ENCODE measurements around the gene TMED7.

The TMED7 gene

DNA sequence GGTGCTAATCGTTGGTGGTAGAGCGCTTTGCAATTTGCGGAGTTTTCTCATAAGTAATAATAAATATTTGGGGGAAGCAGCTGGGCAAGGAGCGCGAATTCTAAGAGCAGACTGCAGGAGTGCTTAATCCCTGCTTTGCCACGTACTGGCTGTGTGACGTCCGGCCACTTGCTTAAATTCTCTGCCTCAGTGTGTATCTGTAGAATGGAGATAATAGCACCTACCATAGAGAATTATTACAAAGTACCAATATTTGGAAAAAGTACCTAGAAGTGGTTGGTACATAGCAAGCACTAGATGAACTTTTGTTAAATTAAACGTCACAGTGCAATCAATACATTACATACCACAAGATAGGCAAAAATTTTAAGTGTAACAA is 598 bp upstream of the TMED7 start:
- DNase-seq = no peak

DNA sequence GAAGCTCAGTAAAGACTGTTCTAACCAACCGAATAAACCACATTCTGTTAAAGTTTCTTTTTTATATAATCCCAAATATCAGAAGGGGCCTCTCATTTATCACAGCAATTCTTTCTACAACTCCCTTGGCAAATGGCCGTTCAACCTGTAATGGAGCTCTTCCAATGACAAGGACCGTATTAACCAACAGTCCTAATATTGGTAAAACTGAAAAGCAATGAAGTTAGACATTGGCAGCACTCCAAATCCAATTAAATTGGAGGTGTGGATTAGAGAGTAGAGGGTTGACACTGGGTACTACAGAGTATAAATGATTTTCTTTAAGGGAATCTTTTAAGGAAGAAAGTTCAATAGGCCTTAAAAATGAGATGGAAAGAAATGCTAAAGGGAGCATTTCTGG is 842 bp downstream of the TMED7 start:
- DNase-seq = no peak

- DNase-seq = no peak
Observed at GRCh38 chr5:115623658-115624057, 2.2 kb downstream of the TMED7 start.

- DNase-seq = no peak
Observed at GRCh38 chr5:115621365-115621900, 4.4 kb downstream of the TMED7 start.

- DNase-seq = no peak
Observed at GRCh38 chr5:115616892-115617291, 8.9 kb downstream of the TMED7 start.

DNA sequence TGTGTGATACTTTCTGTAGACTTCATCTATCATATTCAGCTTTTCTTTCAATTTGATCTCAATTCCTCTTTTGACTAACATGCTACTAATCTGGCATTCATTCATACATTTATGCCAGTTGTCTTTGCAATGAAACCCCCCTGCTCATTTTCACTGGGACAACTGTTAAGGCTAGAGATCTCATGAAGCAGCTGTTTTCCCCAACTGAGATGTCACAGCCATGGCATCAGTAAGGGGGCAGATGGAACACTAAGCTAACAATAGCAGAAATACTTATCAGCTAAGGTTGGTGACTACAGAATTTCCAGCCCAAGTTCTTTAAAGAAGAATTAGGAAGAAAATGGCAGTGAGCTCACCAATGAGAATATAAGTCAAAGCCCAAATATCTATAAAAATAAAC is 9.4 kb downstream of the TMED7 start:
- DNase-seq = no peak

GRCh38 chr5:115611873-115612272 is 14.0 kb downstream of the TMED7 start:
- no peak for DNase-seq

DNA sequence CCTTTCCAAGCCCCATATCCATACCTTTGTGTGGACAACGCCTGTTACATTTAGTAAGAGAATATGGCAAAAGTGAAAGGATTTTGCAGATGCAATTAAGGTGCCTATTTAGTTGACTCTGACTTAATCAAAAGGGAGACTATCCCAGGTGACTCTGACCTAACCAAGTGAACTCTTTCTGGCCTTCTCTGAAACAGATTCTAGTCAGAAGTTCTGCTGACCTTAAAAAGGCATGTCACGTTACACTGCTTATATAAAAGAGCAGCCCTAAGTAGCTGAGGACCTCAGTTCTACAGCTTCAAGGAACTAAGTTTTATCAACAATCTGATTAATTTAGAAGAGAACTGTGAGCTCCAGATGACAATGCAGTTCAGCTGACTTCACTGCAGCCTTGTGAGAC is 17.9 kb downstream of the TMED7 start:
- no peak for DNase-seq

- DNase-seq = no peak
Observed at GRCh38 chr5:115605436-115605835, 20.4 kb downstream of the TMED7 start.

GRCh38 chr5:115602591-115603125 is 23.2 kb downstream of the TMED7 start:
- DNase-seq = no peak

DNA sequence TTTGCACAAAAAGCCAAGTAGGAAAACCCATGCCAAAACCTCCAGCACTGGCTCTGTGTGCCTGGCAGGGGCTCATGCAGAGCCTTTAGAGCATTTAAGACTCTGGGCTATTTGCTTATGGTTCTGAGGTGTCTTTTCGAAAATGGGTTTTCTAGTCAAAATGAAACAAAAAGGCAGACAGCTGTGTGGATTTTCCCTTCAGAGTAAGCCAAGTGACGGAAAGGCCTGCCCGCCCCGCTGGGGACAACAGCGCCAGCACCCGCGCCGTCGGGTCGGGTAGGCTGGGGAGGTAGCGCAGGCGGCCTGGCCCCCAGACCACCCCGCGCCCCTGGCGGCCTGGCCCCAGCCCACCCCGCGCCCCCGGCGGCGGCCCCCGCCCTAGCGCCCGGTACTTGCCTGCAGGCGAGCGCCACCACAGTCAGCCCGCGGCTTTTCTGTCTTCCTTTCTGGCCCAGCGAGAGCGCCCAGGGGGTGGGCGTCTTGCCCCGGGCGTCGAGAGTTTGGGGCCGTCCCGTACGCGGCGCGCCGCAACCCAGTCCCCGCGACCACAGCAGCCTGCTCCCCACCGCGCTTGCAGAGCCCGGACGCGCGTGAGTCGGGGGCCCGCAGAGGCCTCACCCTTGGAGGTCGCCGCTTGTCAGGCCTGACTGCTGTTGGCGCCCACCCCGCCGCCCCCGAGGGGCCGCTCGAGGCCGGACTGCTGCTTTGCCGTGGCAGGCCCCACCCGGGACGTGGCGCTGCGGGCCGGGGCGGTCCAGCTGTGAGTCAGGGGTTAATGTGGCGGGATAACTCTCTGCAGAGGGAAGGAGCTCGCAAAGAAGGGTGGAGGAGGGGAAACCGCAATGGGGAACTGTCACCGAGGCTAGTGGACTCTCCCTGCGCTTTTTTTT is 23.9 kb downstream of the TMED7 start, which contains the start of gene TICAM2:
Gene TICAM2, minus strand, starts transcription at position 779 of the 890 bp plus-strand sequence. CDS start 21,223 bp downstream, outside the sequence.
- DNase-seq = no peak

GRCh38 chr5:115600766-115601165 is 25.1 kb downstream of the TMED7 start:
- no peak for DNase-seq

DNA sequence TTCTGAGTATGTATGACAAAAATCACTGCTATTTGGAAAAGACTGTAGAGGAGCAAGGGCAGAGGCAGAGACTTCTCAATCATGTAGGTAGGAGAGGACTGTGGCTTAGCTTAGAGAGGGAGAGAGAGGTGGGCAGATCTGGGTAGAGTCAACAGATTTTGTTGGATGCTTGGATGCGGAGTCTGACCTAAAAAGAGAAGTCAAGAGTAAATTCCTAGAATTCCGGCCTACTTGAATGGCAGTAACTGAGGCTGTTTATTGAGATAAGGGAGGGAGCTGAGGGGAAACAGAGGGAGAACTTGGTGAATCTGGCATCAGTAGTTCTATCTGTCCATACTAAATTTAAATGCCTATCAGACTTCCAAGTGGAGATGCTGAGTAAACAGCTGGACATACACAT is 25.9 kb downstream of the TMED7 start:
- no peak for DNase-seq

- no peak for DNase-seq
Observed at GRCh38 chr5:115599502-115599901, 26.3 kb downstream of the TMED7 start.

DNA sequence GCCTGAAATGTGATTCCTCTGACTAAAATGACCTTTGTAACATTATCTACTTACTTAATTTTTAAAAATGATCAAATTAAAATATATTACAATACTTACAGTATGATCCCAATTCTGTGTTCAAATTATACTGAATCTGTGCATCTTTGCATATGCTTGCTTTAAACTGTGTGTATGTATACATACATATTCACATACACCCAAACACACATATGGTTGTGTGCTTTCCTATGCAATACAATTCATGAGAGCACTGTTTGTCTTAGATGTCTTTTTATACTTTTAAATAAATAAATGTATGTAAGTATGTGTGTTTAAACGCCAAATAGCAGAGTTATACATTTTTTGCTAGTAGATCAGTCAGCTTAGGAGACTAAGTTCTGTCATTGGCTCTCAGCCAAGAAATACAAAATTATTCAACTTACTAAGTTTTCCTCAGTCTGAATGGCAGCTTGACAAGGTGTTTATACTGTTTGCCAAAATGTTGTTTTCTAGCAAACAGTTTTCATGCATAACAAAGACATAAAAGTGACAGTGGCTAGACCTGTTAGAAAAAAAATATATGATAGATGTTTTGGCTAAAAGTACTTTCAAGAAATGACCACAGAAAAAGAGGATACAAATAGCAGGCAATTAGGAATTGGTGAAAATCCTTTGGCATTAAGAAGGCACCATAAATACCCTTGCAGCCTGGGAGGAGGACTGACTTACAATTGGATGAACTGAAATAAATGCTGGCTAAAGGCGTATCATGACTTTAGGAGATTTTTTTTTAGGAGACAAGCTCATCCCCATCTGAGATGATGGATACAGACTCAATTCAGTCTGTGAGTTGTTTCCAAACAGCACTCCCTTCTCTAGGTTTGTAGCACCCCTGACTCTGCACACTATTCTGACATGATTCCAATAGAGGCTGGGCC is 31.4 kb downstream of the TMED7 start:
- DNase-seq = no peak

- DNase-seq = no peak
Observed at GRCh38 chr5:115589043-115589442, 36.8 kb downstream of the TMED7 start.

GRCh38 chr5:115588640-115589039 is 37.2 kb downstream of the TMED7 start:
- DNase-seq = no peak

DNA sequence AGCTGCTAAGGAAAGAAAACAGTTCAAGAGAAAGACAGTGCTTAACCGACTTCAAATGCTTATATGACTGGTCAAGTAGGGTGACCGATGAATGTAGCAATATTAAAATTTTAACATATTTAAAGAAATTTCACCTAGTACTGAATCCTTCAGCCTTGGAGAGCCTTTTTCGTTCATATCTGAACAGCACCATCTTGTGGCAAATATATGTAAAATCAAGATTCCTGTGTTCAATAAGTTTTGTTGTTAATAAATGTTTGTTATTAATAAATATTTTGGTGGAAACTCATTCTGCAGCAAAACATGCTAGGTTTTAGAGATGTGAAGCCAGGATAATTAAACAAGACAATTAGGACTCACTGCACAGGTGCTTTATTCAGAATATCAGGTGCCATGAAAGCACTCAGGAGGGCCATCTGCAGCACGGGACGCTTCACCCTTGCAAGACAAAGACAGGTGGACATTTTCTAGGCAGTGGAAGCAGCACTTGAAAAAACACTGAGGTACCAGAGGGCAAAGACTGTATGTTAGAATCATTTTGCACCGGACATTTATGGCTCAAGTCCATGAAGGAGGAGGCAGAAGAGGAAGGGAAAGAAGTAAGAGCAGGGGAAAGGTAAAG is 39.2 kb downstream of the TMED7 start:
- no peak for DNase-seq

- DNase-seq = no peak
Observed at GRCh38 chr5:115585265-115585664, 40.6 kb downstream of the TMED7 start.

DNA sequence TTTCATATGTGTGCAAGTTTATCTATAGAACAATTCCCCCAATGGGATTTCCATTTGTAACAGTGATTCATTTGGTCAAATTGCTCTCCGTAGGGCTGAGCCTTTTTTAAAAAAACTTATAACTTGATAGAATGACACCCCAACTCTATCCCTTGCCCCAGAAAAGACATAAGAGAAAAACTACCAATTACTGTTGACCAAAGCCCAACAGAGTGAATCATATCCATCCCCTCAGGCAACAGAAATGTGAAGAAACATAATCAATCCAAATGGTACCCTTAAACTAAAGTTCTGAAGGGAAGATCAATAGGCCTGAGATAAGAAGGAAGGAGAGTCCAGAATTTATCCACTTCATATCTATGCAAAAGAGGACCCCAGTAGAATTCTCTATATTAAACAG is 41.3 kb downstream of the TMED7 start:
- no peak for DNase-seq

DNA sequence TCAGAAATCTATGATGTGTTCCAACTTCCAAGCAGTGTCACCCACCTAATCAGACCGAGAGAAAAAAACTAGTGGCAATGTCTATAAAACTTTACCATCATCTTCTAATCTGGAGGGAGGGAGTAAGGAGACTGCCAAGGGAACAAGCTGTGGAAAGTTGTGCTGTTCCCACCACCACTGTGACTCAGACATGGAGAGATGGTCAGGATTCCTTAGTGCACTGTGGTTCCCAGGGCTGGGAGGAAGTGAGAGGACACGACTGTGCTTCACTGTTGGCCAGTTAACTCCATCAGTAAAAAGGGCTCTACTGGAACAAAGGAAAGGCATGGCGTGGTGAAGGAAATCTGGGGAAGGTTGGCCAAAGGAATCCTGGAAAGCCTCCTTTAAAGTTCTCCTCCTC is 42.4 kb downstream of the TMED7 start:
- no peak for DNase-seq

DNA sequence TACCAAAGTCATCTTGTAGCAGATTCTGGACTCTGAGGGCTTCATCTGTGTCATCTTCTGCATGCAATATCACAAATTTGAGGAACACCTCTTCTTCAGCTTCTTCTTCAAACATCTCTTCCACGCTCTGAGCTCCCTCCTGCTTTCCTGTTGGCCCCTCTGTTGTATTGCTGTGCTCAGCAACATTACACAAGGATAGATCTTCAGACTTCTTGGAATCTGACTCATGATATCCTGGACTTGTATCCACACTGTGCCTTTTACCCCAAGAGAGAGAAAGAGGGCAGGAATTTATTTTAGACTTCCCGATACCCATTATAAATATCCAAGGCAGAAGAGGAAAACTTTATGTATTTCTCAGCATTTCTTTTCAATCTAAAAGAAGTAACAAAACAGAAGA is 44.9 kb downstream of the TMED7 start:
- DNase-seq = no peak

GRCh38 chr5:115579747-115580173 is 46.1 kb downstream of the TMED7 start:
- no peak for DNase-seq

All from SIG-M5 (cell line).